Muscle layer of colon (tissue), 2 donors: ENCODE measurements around the gene TPM3.
"Not testable (repeated sequence)": the region's sequence is repeated elsewhere in the genome, so short reads cannot be mapped to it uniquely, and the experiment has no call there.

Source experiments
- H3K27ac ChIP-seq: one replicate; pipeline ENCODE4 v1.7.0; 2013; ENCODE audit warnings: low read depth, mild to moderate bottlenecking, low read length, moderate library complexity
- H3K27me3 ChIP-seq, 2 donors: one replicate each; pipeline ENCODE4 v1.7.0; 2013; ENCODE audit warnings: low read length in 2 of 2, mild to moderate bottlenecking in 2 of 2; ENCODE audit not compliant: insufficient read depth in 2 of 2, control insufficient read depth in 1 of 2
- H3K36me3 ChIP-seq: one replicate; pipeline ENCODE4 v1.7.0; 2013; ENCODE audit warnings: mild to moderate bottlenecking, low read length; ENCODE audit not compliant: insufficient read depth
- H3K4me1 ChIP-seq: one replicate; pipeline ENCODE4 v1.7.0; 2013; ENCODE audit warnings: mild to moderate bottlenecking, low read length; ENCODE audit not compliant: insufficient read depth
- H3K4me3 ChIP-seq, 2 donors: one replicate each; pipeline ENCODE4 v1.7.0; 2013; ENCODE audit warnings: low read length in 2 of 2, low read depth in 1 of 2, mild to moderate bottlenecking in 1 of 2, moderate library complexity in 1 of 2
- H3K9ac ChIP-seq: one replicate; pipeline ENCODE4 v1.7.0; 2013; ENCODE audit warnings: low read length
- H3K9me3 ChIP-seq: one replicate; pipeline ENCODE4 v1.7.0; 2013; ENCODE audit warnings: mild to moderate bottlenecking, low read length
- donor health status: abdominal sarcoma.
- donor health status: Adenocarcinoma of cecum.

The TPM3 gene

GRCh38 chr1:154137888-154138287 is 54.0 kb downstream of the TPM3 start:
- Histone ChIP-seq H3K36me3 (no peaks in the 10 kb centered on the region), H3K27ac (no peak overlapping the region), H3K9me3 (no peaks in the 10 kb centered on the region), H3K9ac (no peak overlapping the region), H3K27me3 (no peaks in the 10 kb centered on the region), H3K4me3 (no peak overlapping the region), H3K4me1 (no peaks in the 10 kb centered on the region)

GRCh38 chr1:154133256-154133655 is 58.6 kb downstream of the TPM3 start:
- H3K9ac ChIP-seq: no peak overlapping the region
- H3K9me3 ChIP-seq: no peaks in the 10 kb centered on the region
- H3K27me3 ChIP-seq: no peaks in the 10 kb centered on the region
- H3K27ac ChIP-seq: no peak overlapping the region
- H3K4me3 ChIP-seq: no peak overlapping the region
- no peaks in the 10 kb centered on the region for H3K36me3 ChIP-seq
- no peaks in the 10 kb centered on the region for H3K4me1 ChIP-seq

- Histone ChIP-seq H3K36me3 (no peaks in the 10 kb centered on the region), H3K9me3 (no peaks in the 10 kb centered on the region)
Measured at GRCh38 chr1:154129391-154129970, 62.4 kb downstream of the TPM3 start.

GRCh38 chr1:154123205-154123604 is 68.7 kb downstream of the TPM3 start:
- H3K27me3 ChIP-seq, H3K4me1 ChIP-seq, H3K9me3 ChIP-seq, H3K4me3 ChIP-seq, H3K27ac ChIP-seq, H3K36me3 ChIP-seq, H3K9ac ChIP-seq: not testable (repeated sequence)

More at GRCh38 chr1:154129391-154129970, 62.4 kb downstream of the TPM3 start:
- Histone ChIP-seq H3K4me1 (no peaks in the 10 kb centered on the region), H3K27me3 (no peaks in the 10 kb centered on the region), H3K9ac (no peak overlapping the region), H3K4me3 (no peak overlapping the region), H3K27ac (no peak overlapping the region)

GRCh38 chr1:154117642-154118041 is 74.3 kb downstream of the TPM3 start:
- H3K27me3 ChIP-seq: no peaks in the 10 kb centered on the region
- H3K9me3 ChIP-seq: no peaks in the 10 kb centered on the region
- no peaks in the 10 kb centered on the region for H3K4me1 ChIP-seq
- H3K4me3 ChIP-seq: no peak overlapping the region
- H3K36me3 ChIP-seq: no peaks in the 10 kb centered on the region
- H3K9ac ChIP-seq: no peak overlapping the region
- no peak overlapping the region for H3K27ac ChIP-seq

- Histone ChIP-seq H3K36me3 (no peaks in the 10 kb centered on the region), H3K9ac (no peak overlapping the region), H3K4me1 (no peaks in the 10 kb centered on the region), H3K27ac (no peak overlapping the region), H3K4me3 (no peak overlapping the region), H3K9me3 (no peaks in the 10 kb centered on the region), H3K27me3 (no peaks in the 10 kb centered on the region)
Measured at GRCh38 chr1:154115180-154115579, 76.7 kb downstream of the TPM3 start.
